Astrocyte of the spinal cord (primary cell): ENCODE measurements around the gene CLDN6.

ENCODE experiments used
- DNase-seq: peaks from one replicate; pipeline ENCODE4 v3.0.0; 2011; ENCODE audit warnings: low read depth, low spot score
- H3K4me3 ChIP-seq: 2 replicates; pipeline ENCODE4 v1.5.1; 2011; ENCODE audit warnings: low read depth, mild to moderate bottlenecking, low read length, moderate library complexity
- CTCF ChIP-seq: IDR thresholded peaks from 2 replicates; pipeline ENCODE4 v1.5.1; 2012; ENCODE audit warnings: low read depth, mild to moderate bottlenecking, low read length, inconsistent platforms
- in situ Hi-C: cut with HindIII; loops from 2 replicates; pipeline ENCODE4 v1.10.0; 2017; ENCODE audit warnings: low sequenced_read_pairs

The CLDN6 gene

GRCh38 chr16:3060339-3061127, 42.5 kb upstream of the CLDN6 start:
- no peak for DNase-seq
- TF ChIP-seq CTCF = no peak
- in situ Hi-C loops = no loop called here
- H3K4me3 ChIP-seq = no peak overlapping the region

- no peak for TF ChIP-seq CTCF
- peak overlapping the region; percentile 34 for H3K4me3 ChIP-seq
- in situ Hi-C loops = no loop called here
- DNase-seq = no peak
Measured at GRCh38 chr16:3059723-3060242, 41.8 kb upstream of the CLDN6 start.

- peak; percentile 76 for DNase-seq
- in situ Hi-C loops = no loop called here
- TF ChIP-seq CTCF = peak; percentile 70
- H3K4me3 ChIP-seq = peak overlapping the region; percentile 76
Measured at GRCh38 chr16:3059041-3059722, 41.2 kb upstream of the CLDN6 start.

GRCh38 chr16:3058139-3059030, 40.4 kb upstream of the CLDN6 start:
- peak; percentile 24 for DNase-seq

GRCh38 chr16:3057181-3058138, 39.5 kb upstream of the CLDN6 start:
- in situ Hi-C loops = no loop called here
- no peak for TF ChIP-seq CTCF
- no peak overlapping the region for H3K4me3 ChIP-seq
- DNase-seq = no peak

More at GRCh38 chr16:3058139-3059030, 40.4 kb upstream of the CLDN6 start:
- peak overlapping the region; percentile 76 for H3K4me3 ChIP-seq
- TF ChIP-seq CTCF = peak; percentile 6
- in situ Hi-C loops = no loop called here
